Transverse colon (tissue), 3 donors: ENCODE measurements around the gene DZIP1L.

Experiments
- POLR2A ChIP-seq: fragments of 450-650 bp; IDR thresholded peaks from one replicate; pipeline ENCODE4 v1.6.1; 2016; ENCODE audit warnings: antibody characterized with exemption, mild to moderate bottlenecking, moderate library complexity
- TF ChIP-seq, protein P1 (sequence below), 5 experiments: fragments of 200-600 bp in 3 of 5; fragments of 450-650 bp in 2 of 5; sonication (generic) in 3 of 5; IDR thresholded peaks; 1 replicate in 2 of 5; 2 replicates in 3 of 5; pipeline ENCODE4 v1.5.1; 2016 to 2017; ENCODE audit warnings: antibody characterized with exemption in 5 of 5, inconsistent platforms in 3 of 5, mild to moderate bottlenecking in 2 of 5, moderate library complexity in 1 of 5

DNA sequence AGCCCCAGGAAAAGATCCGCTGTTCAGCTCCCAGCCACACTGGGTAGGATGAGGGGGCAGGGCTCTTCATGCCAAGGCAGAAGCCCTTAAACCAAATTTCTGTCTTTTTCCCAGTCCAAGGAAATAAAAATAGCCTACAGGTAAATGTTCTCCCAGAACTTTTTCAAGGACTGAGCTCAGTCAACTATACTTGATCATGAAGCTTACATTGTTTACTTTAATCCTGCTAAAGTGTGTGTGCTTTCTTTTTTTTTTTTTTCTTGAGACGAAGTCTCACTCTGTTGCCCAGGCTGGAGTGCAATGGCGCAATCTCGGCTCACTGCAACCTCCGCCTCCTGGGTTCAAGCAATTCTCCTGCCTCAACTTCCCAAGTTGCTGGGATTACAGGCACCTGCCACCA, 87.6 kb downstream of the DZIP1L start:
- TF ChIP-seq, protein P1, sequence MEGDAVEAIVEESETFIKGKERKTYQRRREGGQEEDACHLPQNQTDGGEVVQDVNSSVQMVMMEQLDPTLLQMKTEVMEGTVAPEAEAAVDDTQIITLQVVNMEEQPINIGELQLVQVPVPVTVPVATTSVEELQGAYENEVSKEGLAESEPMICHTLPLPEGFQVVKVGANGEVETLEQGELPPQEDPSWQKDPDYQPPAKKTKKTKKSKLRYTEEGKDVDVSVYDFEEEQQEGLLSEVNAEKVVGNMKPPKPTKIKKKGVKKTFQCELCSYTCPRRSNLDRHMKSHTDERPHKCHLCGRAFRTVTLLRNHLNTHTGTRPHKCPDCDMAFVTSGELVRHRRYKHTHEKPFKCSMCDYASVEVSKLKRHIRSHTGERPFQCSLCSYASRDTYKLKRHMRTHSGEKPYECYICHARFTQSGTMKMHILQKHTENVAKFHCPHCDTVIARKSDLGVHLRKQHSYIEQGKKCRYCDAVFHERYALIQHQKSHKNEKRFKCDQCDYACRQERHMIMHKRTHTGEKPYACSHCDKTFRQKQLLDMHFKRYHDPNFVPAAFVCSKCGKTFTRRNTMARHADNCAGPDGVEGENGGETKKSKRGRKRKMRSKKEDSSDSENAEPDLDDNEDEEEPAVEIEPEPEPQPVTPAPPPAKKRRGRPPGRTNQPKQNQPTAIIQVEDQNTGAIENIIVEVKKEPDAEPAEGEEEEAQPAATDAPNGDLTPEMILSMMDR (IDR thresholded peaks at IDR 0.05) = no peak
- no peak for TF ChIP-seq POLR2A
